ENCODE measurements around the gene CDK5R1. TPM values are rescaled to one million over a fixed set of nuclear protein-coding genes. Genes with fewer than 3 reads are reported as not detected.

CDK5R1 gene
- polyA plus RNA-seq, 1 of the 3 experiments (the other 2 are of a cell fraction) = 1.4 TPM

GRCh38 chr17:32494621-32495358 is 8.0 kb downstream of the CDK5R1 start:
- CTCF ChIA-PET = interaction anchor here (1.1 to 2.2 kb wide), 3 partner anchors 11 to 260 kb away, joined by 3 to 6 read pairs (median 3); no protein-coding TSS in a partner anchor
- POLR2A ChIA-PET = interaction anchor here (0.9 to 1.4 kb wide), 3 partner anchors 9 to 26 kb away, joined by 3 to 4 read pairs (median 3); no protein-coding TSS in a partner anchor
- H3F3A ChIP-seq (replicated peaks; ENCODE audit: insufficient read depth) = no peaks in the 10 kb centered on the region
- H3K27ac ChIP-seq (ENCODE audit: low read depth in 2 of 2, low read length in 1 of 2) = no peak overlapping the region
- no peak overlapping the region for H3K9ac ChIP-seq
- no peaks in the 10 kb centered on the region for H3K27me3 ChIP-seq (ENCODE audit: insufficient read depth)
- H3K4me3 ChIP-seq (ENCODE audit: low read depth in 2 of 2, low read length in 1 of 2) = no peak overlapping the region
- 97% methylated on average over 17 of the region's 34 CpGs for WGBS (ENCODE audit: low lambda C conversion rate)
- no peak overlapping the region for H3K4me2 ChIP-seq
- DNase-seq = no peak
- peaks cover 0 to 18% of the 10 kb centered on the region in 2 experiments for H3K36me3 ChIP-seq (replicated peaks in 1 of 2; ENCODE audit: control insufficient read depth in 1 of 2, insufficient read depth in 2 of 2, low read length in 1 of 2)
- H3K9me3 ChIP-seq = no peaks in the 10 kb centered on the region
- TF ChIP-seq, protein P1, sequence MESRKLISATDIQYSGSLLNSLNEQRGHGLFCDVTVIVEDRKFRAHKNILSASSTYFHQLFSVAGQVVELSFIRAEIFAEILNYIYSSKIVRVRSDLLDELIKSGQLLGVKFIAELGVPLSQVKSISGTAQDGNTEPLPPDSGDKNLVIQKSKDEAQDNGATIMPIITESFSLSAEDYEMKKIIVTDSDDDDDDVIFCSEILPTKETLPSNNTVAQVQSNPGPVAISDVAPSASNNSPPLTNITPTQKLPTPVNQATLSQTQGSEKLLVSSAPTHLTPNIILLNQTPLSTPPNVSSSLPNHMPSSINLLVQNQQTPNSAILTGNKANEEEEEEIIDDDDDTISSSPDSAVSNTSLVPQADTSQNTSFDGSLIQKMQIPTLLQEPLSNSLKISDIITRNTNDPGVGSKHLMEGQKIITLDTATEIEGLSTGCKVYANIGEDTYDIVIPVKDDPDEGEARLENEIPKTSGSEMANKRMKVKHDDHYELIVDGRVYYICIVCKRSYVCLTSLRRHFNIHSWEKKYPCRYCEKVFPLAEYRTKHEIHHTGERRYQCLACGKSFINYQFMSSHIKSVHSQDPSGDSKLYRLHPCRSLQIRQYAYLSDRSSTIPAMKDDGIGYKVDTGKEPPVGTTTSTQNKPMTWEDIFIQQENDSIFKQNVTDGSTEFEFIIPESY (IDR thresholded peaks at IDR 0.05; ENCODE audit: borderline replicate concordance, low read depth) = no peak
- TF ChIP-seq JUND (IDR thresholded peaks at IDR 0.05) = no peak
- no peak for TF ChIP-seq TCF12 (IDR thresholded peaks at IDR 0.05)
- no peak for TF ChIP-seq RFX5 (IDR thresholded peaks at IDR 0.05; ENCODE audit: low read length)
- no peak for TF ChIP-seq PBX3 (IDR thresholded peaks at IDR 0.05)
- TF ChIP-seq EP300 (IDR thresholded peaks at IDR 0.05; ENCODE audit: borderline replicate concordance in 1 of 2, low read depth in 1 of 2, low read length in 1 of 2) = no peak
- no peak for TF ChIP-seq RCOR1 (IDR thresholded peaks at IDR 0.05; ENCODE audit: low read length)
- no peak for TF ChIP-seq NRF1 (IDR thresholded peaks at IDR 0.05; ENCODE audit: low read depth, low read length)
- no peak for TF ChIP-seq MAX (IDR thresholded peaks at IDR 0.05; ENCODE audit: low read depth)
- no peak for TF ChIP-seq NFIC (IDR thresholded peaks at IDR 0.05; ENCODE audit: borderline replicate concordance)
- peaks cover 0 to 36% of the 10 kb centered on the region in 2 experiments; a peak in 2 of 4 replicates for H3K4me1 ChIP-seq (ENCODE audit: control insufficient read depth in 1 of 2, insufficient read depth in 2 of 2, low read depth in 1 of 2, low read length in 1 of 2)
- H4K20me1 ChIP-seq (ENCODE audit: insufficient read depth) = no peaks in the 10 kb centered on the region
- H3K79me2 ChIP-seq (ENCODE audit: insufficient read depth) = no peaks in the 10 kb centered on the region
- no peak overlapping the region for H2AFZ ChIP-seq (ENCODE audit: low read depth)
- H3K9me2 ChIP-seq = no peaks in the 10 kb centered on the region

- Histone ChIP-seq H3K27ac (ENCODE audit: low read depth in 2 of 2, low read length in 1 of 2) (no peak overlapping the region), H3K79me2 (ENCODE audit: insufficient read depth) (no peaks in the 10 kb centered on the region), H3K4me2 (no peak overlapping the region), H3K4me3 (ENCODE audit: low read depth in 2 of 2, low read length in 1 of 2) (no peak overlapping the region), H4K20me1 (ENCODE audit: insufficient read depth) (no peaks in the 10 kb centered on the region), H3F3A (replicated peaks; ENCODE audit: insufficient read depth) (no peaks in the 10 kb centered on the region), H3K9me2 (no peaks in the 10 kb centered on the region), H3K36me3 (replicated peaks in 1 of 2; ENCODE audit: control insufficient read depth in 1 of 2, insufficient read depth in 2 of 2, low read length in 1 of 2) (peaks cover 0 to 11% of the 10 kb centered on the region in 2 experiments), H3K4me1 (ENCODE audit: control insufficient read depth in 1 of 2, insufficient read depth in 2 of 2, low read depth in 1 of 2, low read length in 1 of 2) (peaks cover 0 to 30% of the 10 kb centered on the region in 2 experiments; a peak in 2 of 4 replicates), H3K27me3 (ENCODE audit: insufficient read depth) (no peaks in the 10 kb centered on the region), H3K9me3 (no peaks in the 10 kb centered on the region), H3K9ac (no peak overlapping the region), H2AFZ (ENCODE audit: low read depth) (no peak overlapping the region)
- peak; percentile 83 for DNase-seq
- WGBS (ENCODE audit: low lambda C conversion rate) = 77% methylated on average over 12 of the region's 45 CpGs
- TF ChIP-seq, protein P2, sequence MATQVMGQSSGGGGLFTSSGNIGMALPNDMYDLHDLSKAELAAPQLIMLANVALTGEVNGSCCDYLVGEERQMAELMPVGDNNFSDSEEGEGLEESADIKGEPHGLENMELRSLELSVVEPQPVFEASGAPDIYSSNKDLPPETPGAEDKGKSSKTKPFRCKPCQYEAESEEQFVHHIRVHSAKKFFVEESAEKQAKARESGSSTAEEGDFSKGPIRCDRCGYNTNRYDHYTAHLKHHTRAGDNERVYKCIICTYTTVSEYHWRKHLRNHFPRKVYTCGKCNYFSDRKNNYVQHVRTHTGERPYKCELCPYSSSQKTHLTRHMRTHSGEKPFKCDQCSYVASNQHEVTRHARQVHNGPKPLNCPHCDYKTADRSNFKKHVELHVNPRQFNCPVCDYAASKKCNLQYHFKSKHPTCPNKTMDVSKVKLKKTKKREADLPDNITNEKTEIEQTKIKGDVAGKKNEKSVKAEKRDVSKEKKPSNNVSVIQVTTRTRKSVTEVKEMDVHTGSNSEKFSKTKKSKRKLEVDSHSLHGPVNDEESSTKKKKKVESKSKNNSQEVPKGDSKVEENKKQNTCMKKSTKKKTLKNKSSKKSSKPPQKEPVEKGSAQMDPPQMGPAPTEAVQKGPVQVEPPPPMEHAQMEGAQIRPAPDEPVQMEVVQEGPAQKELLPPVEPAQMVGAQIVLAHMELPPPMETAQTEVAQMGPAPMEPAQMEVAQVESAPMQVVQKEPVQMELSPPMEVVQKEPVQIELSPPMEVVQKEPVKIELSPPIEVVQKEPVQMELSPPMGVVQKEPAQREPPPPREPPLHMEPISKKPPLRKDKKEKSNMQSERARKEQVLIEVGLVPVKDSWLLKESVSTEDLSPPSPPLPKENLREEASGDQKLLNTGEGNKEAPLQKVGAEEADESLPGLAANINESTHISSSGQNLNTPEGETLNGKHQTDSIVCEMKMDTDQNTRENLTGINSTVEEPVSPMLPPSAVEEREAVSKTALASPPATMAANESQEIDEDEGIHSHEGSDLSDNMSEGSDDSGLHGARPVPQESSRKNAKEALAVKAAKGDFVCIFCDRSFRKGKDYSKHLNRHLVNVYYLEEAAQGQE (IDR thresholded peaks at IDR 0.05; ENCODE audit: low read depth, low read length) = peak; percentile 65; the same call in 1 of the 2 replicates
- TF ChIP-seq PBX3 (IDR thresholded peaks at IDR 0.05) = no peak
- TF ChIP-seq GATA2 (CRISPR knock-in tag; IDR thresholded peaks at IDR 0.05) = no peak
- POLR2A ChIA-PET = interaction anchor here (0.9 to 1.4 kb wide), 3 partner anchors 10 to 25 kb away, joined by 3 to 4 read pairs (median 3); no protein-coding TSS in a partner anchor
- CTCF ChIA-PET = interaction anchor here (1.1 to 2.2 kb wide), 3 partner anchors 12 to 259 kb away, joined by 3 to 6 read pairs (median 3); no protein-coding TSS in a partner anchor
Observed at GRCh38 chr17:32495359-32496231, 8.8 kb downstream of the CDK5R1 start.

All from SK-N-SH (cell line).